Duodenal mucosa (tissue), 2 donors: Measurements from ENCODE around the gene NKAPL.

ENCODE experiments used
- H3K27ac ChIP-seq: one replicate; pipeline ENCODE4 v1.7.0; 2013; ENCODE audit warnings: low read depth, low read length
- H3K27me3 ChIP-seq, 2 donors: one replicate each; pipeline ENCODE4 v1.7.0; 2013; ENCODE audit warnings: low read length in 2 of 2, control low read depth in 1 of 2; ENCODE audit not compliant: insufficient read depth in 2 of 2, control insufficient read depth in 1 of 2
- H3K36me3 ChIP-seq, 2 donors: one replicate each; pipeline ENCODE4 v1.7.0; 2013; ENCODE audit warnings: low read length in 2 of 2, control low read depth in 1 of 2; ENCODE audit not compliant: insufficient read depth in 2 of 2, control insufficient read depth in 1 of 2
- H3K4me1 ChIP-seq, 2 donors: one replicate each; pipeline ENCODE4 v1.7.0; 2013; ENCODE audit warnings: low read length in 2 of 2, control low read depth in 1 of 2; ENCODE audit not compliant: insufficient read depth in 2 of 2, control insufficient read depth in 1 of 2
- H3K4me3 ChIP-seq, 2 donors: one replicate each; pipeline ENCODE4 v1.7.0; 2013; ENCODE audit warnings: low read length in 2 of 2, low read depth in 1 of 2
- H3K9ac ChIP-seq, 2 donors: one replicate each; pipeline ENCODE4 v1.7.0; 2013; ENCODE audit warnings: low read length in 2 of 2, low read depth in 1 of 2
- H3K9me3 ChIP-seq, 2 donors: one replicate each; pipeline ENCODE4 v1.7.0; 2013; ENCODE audit warnings: low read length in 2 of 2, control low read depth in 1 of 2; ENCODE audit not compliant: control insufficient read depth in 1 of 2

Gene NKAPL

DNA sequence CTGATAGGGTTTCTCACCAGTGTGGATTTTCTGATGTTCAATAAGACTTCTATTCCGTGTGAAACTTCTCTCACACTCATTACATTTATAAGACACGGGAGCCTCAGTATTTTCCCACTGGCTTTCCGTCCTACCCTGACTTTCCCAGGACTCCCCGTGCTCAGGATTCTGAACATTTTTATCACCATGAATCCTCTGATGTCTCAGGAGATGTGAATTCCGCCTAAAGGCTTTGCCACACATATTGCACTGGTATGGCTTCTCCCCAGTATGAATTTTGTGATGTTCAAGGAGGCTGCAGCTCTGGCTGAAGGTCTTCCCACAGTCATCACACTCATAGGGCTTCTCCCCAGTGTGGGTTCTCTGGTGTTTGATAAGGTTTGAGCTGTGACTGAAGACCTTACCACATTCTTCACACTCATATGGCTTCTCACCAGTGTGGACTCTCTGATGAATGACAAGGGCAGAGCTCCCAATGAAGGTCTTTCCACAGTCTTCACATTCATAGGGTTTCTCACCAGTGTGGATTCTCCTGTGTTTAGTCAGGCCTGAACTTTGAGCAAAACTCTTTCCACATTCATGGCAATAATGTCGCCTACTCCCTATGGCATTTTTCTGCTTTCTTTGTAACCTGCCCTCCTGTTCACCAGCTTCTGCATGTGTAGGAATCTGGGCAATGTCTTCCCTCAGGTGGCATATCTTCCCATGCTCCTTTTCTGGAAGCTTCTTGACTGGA is 13.7 kb upstream of the NKAPL start:
- Histone ChIP-seq H3K4me3 (no peak overlapping the region), H3K9ac (no peak overlapping the region), H3K36me3 (peaks cover 13 to 38% of the 10 kb centered on the region in 2 donors), H3K27me3 (no peaks in the 10 kb centered on the region), H3K27ac (no peak overlapping the region), H3K4me1 (peaks cover 0 to 2% of the 10 kb centered on the region in 2 donors), H3K9me3 (no peaks in the 10 kb centered on the region)

DNA sequence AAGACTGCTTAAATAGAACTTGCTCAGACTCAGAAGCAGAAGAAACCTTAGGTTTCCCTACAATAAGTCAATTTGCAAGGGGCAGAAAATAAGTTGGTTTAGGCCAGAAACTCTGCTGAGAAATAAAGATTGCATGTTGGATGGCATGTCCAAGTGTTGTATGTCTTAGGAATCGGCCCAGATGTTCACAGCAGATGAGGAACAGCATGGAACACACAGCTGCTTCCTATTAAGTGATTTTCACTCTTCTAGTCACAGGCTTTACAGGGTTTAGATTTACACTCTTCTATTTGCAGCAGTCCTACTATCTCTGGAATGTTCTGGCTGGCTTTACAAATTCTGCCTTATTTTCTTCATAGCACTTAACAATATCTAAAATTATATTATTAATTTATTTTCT is 10.2 kb upstream of the NKAPL start:
- H3K9ac ChIP-seq: no peak overlapping the region
- peaks cover 13 to 38% of the 10 kb centered on the region in 2 donors for H3K36me3 ChIP-seq
- H3K9me3 ChIP-seq: no peaks in the 10 kb centered on the region
- no peak overlapping the region for H3K27ac ChIP-seq
- H3K4me3 ChIP-seq: no peak overlapping the region
- no peaks in the 10 kb centered on the region for H3K27me3 ChIP-seq
- peaks cover 7 to 17% of the 10 kb centered on the region in 2 donors for H3K4me1 ChIP-seq

- peak overlapping the region; percentile 99 to 100 for H3K4me3 ChIP-seq
Observed at GRCh38 chr6:28250747-28251146, 8.3 kb upstream of the NKAPL start.

DNA sequence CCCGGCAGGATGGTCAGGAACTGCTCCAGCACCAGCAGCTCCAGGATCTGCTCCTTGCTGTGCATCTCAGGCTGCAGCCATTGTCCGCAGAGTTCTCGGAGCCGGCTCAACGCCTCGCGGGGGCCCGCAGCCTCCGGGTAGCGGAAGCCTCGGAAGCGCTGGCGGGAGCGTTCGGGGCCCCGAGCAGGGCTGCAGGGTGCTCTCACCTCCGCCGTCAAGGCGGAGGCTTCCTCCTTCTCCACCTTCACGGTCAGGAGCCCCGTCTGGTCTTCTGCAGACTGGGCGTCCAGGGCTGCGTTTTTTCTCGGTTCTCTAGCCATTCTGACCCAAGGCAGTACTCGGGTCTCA is 7.5 kb upstream of the NKAPL start:
- Histone ChIP-seq H3K9ac (peak overlapping the region; percentile 69 to 77), H3K4me1 (peaks cover 7 to 17% of the 10 kb centered on the region in 2 donors), H3K9me3 (no peaks in the 10 kb centered on the region), H3K27ac (no peak overlapping the region), H3K4me3 (peak overlapping the region; percentile 99 to 100), H3K27me3 (no peaks in the 10 kb centered on the region), H3K36me3 (peaks cover 0 to 14% of the 10 kb centered on the region in 2 donors)

More at GRCh38 chr6:28250747-28251146, 8.3 kb upstream of the NKAPL start:
- Histone ChIP-seq H3K36me3 (peaks cover 2 to 23% of the 10 kb centered on the region in 2 donors), H3K9ac (no peak overlapping the region), H3K4me1 (peaks cover 7 to 17% of the 10 kb centered on the region in 2 donors), H3K27ac (no peak overlapping the region), H3K27me3 (no peaks in the 10 kb centered on the region), H3K9me3 (no peaks in the 10 kb centered on the region)

DNA sequence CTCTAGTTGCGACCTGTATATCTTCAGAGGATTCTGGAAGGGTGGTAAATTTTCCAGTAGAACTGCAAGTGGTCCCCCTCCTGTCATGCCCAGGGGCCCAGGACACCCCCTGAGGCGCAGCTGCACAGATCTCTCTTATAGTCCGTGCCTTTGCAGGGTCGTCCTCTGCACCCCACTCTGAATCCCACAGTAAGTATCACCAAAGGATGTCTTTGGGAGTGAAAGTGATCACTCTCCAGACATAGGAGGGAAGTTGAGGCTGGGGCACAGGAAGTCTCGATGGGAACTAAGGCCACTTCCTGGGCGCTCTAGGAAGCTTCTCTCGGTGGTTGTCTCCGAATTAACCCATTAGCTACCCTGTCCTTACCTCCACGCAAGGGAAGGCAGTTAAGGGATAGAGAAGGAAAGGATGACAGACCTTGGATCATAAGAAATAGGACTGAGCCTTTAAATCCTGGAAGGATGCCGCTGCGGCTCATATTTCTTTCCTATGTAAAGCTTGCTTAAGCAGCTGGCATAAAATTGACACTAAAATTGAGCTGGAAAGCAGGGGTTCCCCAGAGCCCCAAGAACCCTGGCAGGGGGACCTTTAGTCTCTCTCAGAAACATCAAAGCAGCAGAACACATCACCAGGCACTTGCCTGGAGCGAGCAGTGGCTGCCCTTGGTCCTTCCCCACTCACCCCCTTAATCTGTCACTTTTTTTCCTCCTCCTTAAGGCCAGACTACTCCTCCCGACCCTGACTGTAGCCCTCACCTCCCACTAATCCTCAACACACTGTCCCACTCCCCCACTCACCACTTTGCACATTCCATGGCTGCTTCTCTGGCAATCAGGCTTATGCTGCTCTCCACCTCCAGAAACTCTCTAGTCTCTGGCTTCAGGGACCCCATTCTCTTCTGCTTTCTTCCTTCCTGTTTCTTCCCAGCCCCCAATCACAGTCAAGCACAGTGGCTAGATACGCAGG is 6.8 kb upstream of the NKAPL start, which contains the start of gene ZKSCAN4:
TSS of gene ZKSCAN4 (minus strand) at position 261 of the 967 bp plus-strand sequence. CDS start 289 bp downstream, outside the sequence.
- Histone ChIP-seq H3K36me3 (peaks cover 0 to 11% of the 10 kb centered on the region in 2 donors), H3K4me3 (peak within 1 kb of the TSS; percentile 99 to 100), H3K27ac (no peak within 1 kb of the TSS), H3K9me3 (no peaks in the 10 kb centered on the region), H3K9ac (peak within 1 kb of the TSS; percentile 69 to 77), H3K4me1 (peaks cover 7 to 17% of the 10 kb centered on the region in 2 donors), H3K27me3 (no peaks in the 10 kb centered on the region)

GRCh38 chr6:28254121-28254519 is 5.0 kb upstream of the NKAPL start:
- Histone ChIP-seq H3K9me3 (no peaks in the 10 kb centered on the region), H3K36me3 (peaks cover 0 to 2% of the 10 kb centered on the region in 2 donors), H3K27me3 (no peaks in the 10 kb centered on the region), H3K4me1 (peaks cover 7 to 21% of the 10 kb centered on the region in 2 donors), H3K4me3 (no peak overlapping the region), H3K9ac (no peak overlapping the region), H3K27ac (no peak overlapping the region)

GRCh38 chr6:28257042-28257441 is 2.1 kb upstream of the NKAPL start:
- H3K4me3 ChIP-seq: no peak overlapping the region
- H3K27me3 ChIP-seq: peaks cover 0 to 3% of the 10 kb centered on the region in 2 donors
- no peak overlapping the region for H3K27ac ChIP-seq
- no peak overlapping the region for H3K9ac ChIP-seq
- H3K4me1 ChIP-seq: peaks cover 0 to 15% of the 10 kb centered on the region in 2 donors
- peaks cover 0 to 2% of the 10 kb centered on the region in 2 donors for H3K9me3 ChIP-seq
- no peaks in the 10 kb centered on the region for H3K36me3 ChIP-seq

DNA sequence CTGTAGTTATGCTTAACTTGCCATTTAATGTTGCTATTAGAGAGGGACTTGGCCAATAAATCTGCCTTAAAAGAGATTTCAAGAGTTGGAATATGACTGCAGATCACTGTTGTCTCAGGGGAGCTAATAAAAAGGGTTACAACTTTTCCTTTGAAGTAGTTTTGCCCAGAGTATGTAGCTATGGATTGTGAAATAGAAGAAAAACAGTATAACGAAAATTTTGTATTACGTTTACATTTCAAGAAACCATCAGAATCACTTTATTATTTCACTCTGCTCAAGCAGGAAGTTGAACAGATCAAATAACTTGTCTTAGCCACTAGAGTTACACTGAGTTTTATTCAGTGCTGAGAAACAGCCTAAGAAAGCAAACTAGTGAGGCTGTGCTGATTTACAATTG is 4.8 kb downstream of the NKAPL start:
- Histone ChIP-seq H3K27me3 (peaks cover 3% of the 10 kb centered on the region in 2 donors), H3K4me1 (peaks cover 8 to 23% of the 10 kb centered on the region in 2 donors), H3K4me3 (no peak overlapping the region), H3K9me3 (peaks cover 0 to 2% of the 10 kb centered on the region in 2 donors), H3K27ac (no peak overlapping the region), H3K9ac (no peak overlapping the region), H3K36me3 (no peaks in the 10 kb centered on the region)

- H3K27me3 ChIP-seq: peaks cover 3% of the 10 kb centered on the region in 2 donors
- no peak overlapping the region for H3K9ac ChIP-seq
- H3K9me3 ChIP-seq: no peaks in the 10 kb centered on the region
- no peak overlapping the region for H3K27ac ChIP-seq
- H3K4me1 ChIP-seq: peaks cover 8 to 17% of the 10 kb centered on the region in 2 donors
- no peak overlapping the region for H3K4me3 ChIP-seq
- no peaks in the 10 kb centered on the region for H3K36me3 ChIP-seq
Observed at GRCh38 chr6:28264834-28265401, 5.8 kb downstream of the NKAPL start.
